ES-I3 (cell line): ENCODE results near the gene VPS39.
"Not testable (repeated sequence)": the region's sequence is repeated elsewhere in the genome, so short reads cannot be mapped to it uniquely, and the experiment has no call there.

ENCODE experiments used
- H3K36me3 ChIP-seq: 2 replicates; pipeline ENCODE4 v1.6.1; 2013; ENCODE audit warnings: mild to moderate bottlenecking, low read length, control low read depth, moderate library complexity; ENCODE audit not compliant: insufficient read depth
- H3K4me1 ChIP-seq: 2 replicates; pipeline ENCODE4 v1.6.1; 2013; ENCODE audit warnings: mild to moderate bottlenecking, control low read depth, low read length; ENCODE audit not compliant: insufficient read depth
- H3K9ac ChIP-seq: 2 replicates; pipeline ENCODE4 v1.6.1; 2013; ENCODE audit warnings: low read depth, mild to moderate bottlenecking, low read length, moderate library complexity
- H3K9me3 ChIP-seq: 2 replicates; pipeline ENCODE4 v1.6.1; 2013; ENCODE audit warnings: mild to moderate bottlenecking, low read length, moderate library complexity; ENCODE audit not compliant: control insufficient read depth, insufficient read depth

VPS39 gene

GRCh38 chr15:42207674-42208579 lies at the start of gene VPS39:
Gene VPS39, minus strand, starts transcription at chr15:42208304. Its CDS starts 151 bp downstream, at chr15:42208153.
- no peaks in the 10 kb centered on the region for H3K9me3 ChIP-seq
- no peaks in the 10 kb centered on the region for H3K4me1 ChIP-seq
- H3K9ac ChIP-seq = peak within 1 kb of the TSS; percentile 88
- H3K36me3 ChIP-seq = 0 out of 2 replicates have a peak, but pooled peaks cover 3% of the 10 kb centered on the region

- Histone ChIP-seq H3K4me1 (no peaks in the 10 kb centered on the region), H3K36me3 (peaks cover 6% of the 10 kb centered on the region; the same call in 1 of the 2 replicates), H3K9ac (no peak overlapping the region), H3K9me3 (peaks cover 18% of the 10 kb centered on the region; the same call in 1 of the 2 replicates)
Measured at GRCh38 chr15:42253300-42253699, 45.2 kb upstream of the VPS39 start.

- H3K9me3 ChIP-seq = no peaks in the 10 kb centered on the region
- H3K4me1 ChIP-seq = no peaks in the 10 kb centered on the region
- no peak overlapping the region for H3K9ac ChIP-seq
- H3K36me3 ChIP-seq = no peaks in the 10 kb centered on the region; the same call in 1 of the 2 replicates
Measured at GRCh38 chr15:42240823-42241222, 32.7 kb upstream of the VPS39 start.

GRCh38 chr15:42239528-42240182 lies 31.6 kb upstream of the VPS39 start:
- Histone ChIP-seq H3K9ac (no peak overlapping the region), H3K9me3 (no peaks in the 10 kb centered on the region), H3K4me1 (no peaks in the 10 kb centered on the region), H3K36me3 (no peaks in the 10 kb centered on the region; the same call in none of the 2 replicates)

- H3K36me3 ChIP-seq = no peaks in the 10 kb centered on the region; the same call in 1 of the 2 replicates
Measured at GRCh38 chr15:42233107-42233506, 25.0 kb upstream of the VPS39 start.

GRCh38 chr15:42232606-42233005 lies 24.5 kb upstream of the VPS39 start:
- H3K36me3 ChIP-seq = no peaks in the 10 kb centered on the region; the same call in 1 of the 2 replicates
- no peaks in the 10 kb centered on the region for H3K4me1 ChIP-seq
- H3K9ac ChIP-seq = no peak overlapping the region
- H3K9me3 ChIP-seq = no peaks in the 10 kb centered on the region

More at GRCh38 chr15:42233107-42233506, 25.0 kb upstream of the VPS39 start:
- no peaks in the 10 kb centered on the region for H3K4me1 ChIP-seq
- H3K9me3 ChIP-seq = no peaks in the 10 kb centered on the region
- no peak overlapping the region for H3K9ac ChIP-seq

GRCh38 chr15:42231088-42231487 lies 23.0 kb upstream of the VPS39 start:
- Histone ChIP-seq H3K36me3 (peaks cover 10% of the 10 kb centered on the region), H3K9ac (no peak overlapping the region), H3K9me3 (no peaks in the 10 kb centered on the region), H3K4me1 (no peaks in the 10 kb centered on the region)

- H3K36me3 ChIP-seq = peaks cover 10% of the 10 kb centered on the region; the same call in 1 of the 2 replicates
- not testable (repeated sequence) for H3K4me1 ChIP-seq, H3K9ac ChIP-seq, H3K9me3 ChIP-seq
Measured at GRCh38 chr15:42228981-42229380, 20.9 kb upstream of the VPS39 start.

GRCh38 chr15:42228036-42228435 lies 19.9 kb upstream of the VPS39 start:
- H3K9me3 ChIP-seq = no peaks in the 10 kb centered on the region
- peaks cover 12% of the 10 kb centered on the region; the same call in 1 of the 2 replicates for H3K36me3 ChIP-seq
- no peaks in the 10 kb centered on the region for H3K4me1 ChIP-seq
- H3K9ac ChIP-seq = no peak overlapping the region

GRCh38 chr15:42226648-42227047 lies 18.5 kb upstream of the VPS39 start:
- no peak overlapping the region for H3K9ac ChIP-seq

GRCh38 chr15:42220216-42220615 lies 12.1 kb upstream of the VPS39 start:
- H3K36me3 ChIP-seq = 0 out of 2 replicates have a peak, but pooled peaks cover 6% of the 10 kb centered on the region
- no peaks in the 10 kb centered on the region for H3K4me1 ChIP-seq
- H3K9ac ChIP-seq = no peak overlapping the region
- no peaks in the 10 kb centered on the region for H3K9me3 ChIP-seq

More at GRCh38 chr15:42226648-42227047, 18.5 kb upstream of the VPS39 start:
- Histone ChIP-seq H3K9me3 (no peaks in the 10 kb centered on the region), H3K4me1 (no peaks in the 10 kb centered on the region), H3K36me3 (peaks cover 16% of the 10 kb centered on the region; the same call in 1 of the 2 replicates)

- H3K9me3 ChIP-seq = no peaks in the 10 kb centered on the region
- 0 out of 2 replicates have a peak, but pooled peaks cover 6% of the 10 kb centered on the region for H3K36me3 ChIP-seq
- H3K4me1 ChIP-seq = no peaks in the 10 kb centered on the region
- no peak overlapping the region for H3K9ac ChIP-seq
Measured at GRCh38 chr15:42218953-42219592, 11.0 kb upstream of the VPS39 start.

- 0 out of 2 replicates have a peak, but pooled peaks cover 4% of the 10 kb centered on the region for H3K36me3 ChIP-seq
- H3K4me1 ChIP-seq = no peaks in the 10 kb centered on the region
- H3K9ac ChIP-seq = no peak overlapping the region
- H3K9me3 ChIP-seq = no peaks in the 10 kb centered on the region
Measured at GRCh38 chr15:42217568-42217967, 9.5 kb upstream of the VPS39 start.
